Osteoblast (primary cell): ENCODE data around the gene TPRG1L. TPM values are rescaled to one million over a fixed set of nuclear protein-coding genes. Genes with fewer than 3 reads are reported as not detected.

Experiments
- DNase-seq: peaks from one replicate; pipeline ENCODE4 v3.0.0; 2011; ENCODE audit warnings: low spot score, mixed read lengths; ENCODE audit not compliant: insufficient read length; ENCODE audit errors: missing footprints
- H2AFZ ChIP-seq: 2 replicates; pipeline ENCODE4 v1.6.0; 2011; ENCODE audit warnings: mild to moderate bottlenecking, low read length
- H3K27ac ChIP-seq: 2 replicates; pipeline ENCODE4 v1.5.1; 2011; ENCODE audit warnings: mild to moderate bottlenecking, low read depth, low read length, moderate library complexity
- H3K27me3 ChIP-seq: 2 replicates; pipeline ENCODE4 v1.6.0; 2012; ENCODE audit warnings: mild to moderate bottlenecking, control low read depth, inconsistent platforms, low read length, moderate library complexity; ENCODE audit not compliant: insufficient read depth
- H3K36me3 ChIP-seq: 2 replicates; pipeline ENCODE4 v1.5.1; 2011; ENCODE audit warnings: mild to moderate bottlenecking, low read length, control low read depth, moderate library complexity; ENCODE audit not compliant: insufficient read depth
- H3K4me1 ChIP-seq: 2 replicates; pipeline ENCODE4 v1.5.1; 2011; ENCODE audit warnings: mild to moderate bottlenecking, low read length, control low read depth, moderate library complexity; ENCODE audit not compliant: insufficient read depth
- H3K4me2 ChIP-seq: 2 replicates; pipeline ENCODE4 v1.6.0; 2011; ENCODE audit warnings: mild to moderate bottlenecking, low read length; ENCODE audit not compliant: insufficient read depth
- H3K4me3 ChIP-seq: fragments of 200-600 bp; sonication (generic); 3 replicates; pipeline ENCODE4 v1.5.1; 2012; ENCODE audit warnings: mild to moderate bottlenecking, low read length, inconsistent platforms; ENCODE audit not compliant: insufficient read depth
- H3K79me2 ChIP-seq: 2 replicates; pipeline ENCODE4 v1.6.0; 2012; ENCODE audit warnings: mild to moderate bottlenecking, low read length, control low read depth, inconsistent platforms; ENCODE audit not compliant: insufficient read depth
- H3K9me3 ChIP-seq: 2 replicates; pipeline ENCODE4 v1.5.1; 2011; ENCODE audit warnings: low read depth, low read length, control low read depth
- H4K20me1 ChIP-seq: 2 replicates; pipeline ENCODE4 v1.6.0; 2012; ENCODE audit warnings: mild to moderate bottlenecking, low read length, control low read depth; ENCODE audit not compliant: insufficient read depth
- CTCF ChIP-seq: IDR thresholded peaks from 2 replicates; pipeline ENCODE4 v1.5.1; 2011; ENCODE audit warnings: mild to moderate bottlenecking, low read depth, low read length, moderate library complexity; ENCODE audit errors: extremely low read depth
- total RNA-seq: library from RNA; depleted of rRNA; stranded (reverse); fragments of >200 nt; gene quantifications from 2 replicates; pipeline ENCODE4 v1.2.3, GENCODE V29; 2012

The TPRG1L gene
- total RNA-seq, 1 donor, result 35.8 TPM

- no peak for DNase-seq
- peaks cover 6% of the 10 kb centered on the region for H3K79me2 ChIP-seq
- no peaks in the 10 kb centered on the region for H3K9me3 ChIP-seq
- peaks cover 10% of the 10 kb centered on the region for H3K36me3 ChIP-seq
- no peaks in the 10 kb centered on the region for H4K20me1 ChIP-seq
- peak overlapping the region; percentile 94 for H3K4me3 ChIP-seq
- H2AFZ ChIP-seq, result no peak overlapping the region
- peaks cover 50% of the 10 kb centered on the region for H3K27me3 ChIP-seq
- H3K4me2 ChIP-seq, result peak overlapping the region; percentile 87
- peaks cover 6% of the 10 kb centered on the region for H3K4me1 ChIP-seq
- no peak overlapping the region for H3K27ac ChIP-seq
- TF ChIP-seq CTCF, result no peak
Observed at GRCh38 chr1:3650248-3651025, 25.6 kb downstream of the TPRG1L start.

GRCh38 chr1:3651026-3651929 lies 26.5 kb downstream of the TPRG1L start:
- DNase-seq, result no peak
- H2AFZ ChIP-seq, result no peak overlapping the region
- peaks cover 6% of the 10 kb centered on the region for H3K79me2 ChIP-seq
- H3K36me3 ChIP-seq, result peaks cover 10% of the 10 kb centered on the region
- H3K4me2 ChIP-seq, result no peak overlapping the region
- H3K27me3 ChIP-seq, result peaks cover 53% of the 10 kb centered on the region
- peaks cover 6% of the 10 kb centered on the region for H3K4me1 ChIP-seq
- no peak overlapping the region for H3K4me3 ChIP-seq
- no peaks in the 10 kb centered on the region for H4K20me1 ChIP-seq
- H3K27ac ChIP-seq, result no peak overlapping the region
- H3K9me3 ChIP-seq, result no peaks in the 10 kb centered on the region
- TF ChIP-seq CTCF, result no peak

- Histone ChIP-seq H3K4me2 (peak within 1 kb of the TSS; percentile 28), H3K4me3 (no peak within 1 kb of the TSS), H3K36me3 (peaks cover 3% of the 10 kb centered on the region), H4K20me1 (no peaks in the 10 kb centered on the region), H3K79me2 (peaks cover 6% of the 10 kb centered on the region), H3K4me1 (peaks cover 6% of the 10 kb centered on the region), H3K27me3 (peaks cover 58% of the 10 kb centered on the region), H2AFZ (no peak within 1 kb of the TSS), H3K27ac (no peak within 1 kb of the TSS), H3K9me3 (no peaks in the 10 kb centered on the region)
- no peak for TF ChIP-seq CTCF
- DNase-seq, result no peak
Observed at GRCh38 chr1:3651930-3652547, 27.2 kb downstream of the TPRG1L start, which contains the start of gene TP73. TSS of gene TP73 (plus strand) at chr1:3652516. CDS start at chr1:3682366, 29,850 bp downstream.
